GM12878 (cell line): ENCODE data around the gene SVEP1. TPM values are rescaled to one million over a fixed set of nuclear protein-coding genes. Genes with fewer than 3 reads are reported as not detected.

Source experiments
- ATAC-seq: fragments of 200-7000 bp; cut with Tn5 transposase; 3 replicates; pipeline ENCODE4 v1.9.1; 2020; ENCODE audit warnings: mild to moderate bottlenecking, moderate library complexity
- BruUV-seq: library from RNA; stranded (reverse); fragments of 400-500 nt; replicated peaks from 2 replicates; lab custom pipeline; 2021; lab: Mats Ljungman, UMichigan
- CTCF ChIA-PET: fragments of 300-600 bp; sonication (Branson Sonifier 250); formaldehyde crosslinking; extraction: SDS; loops from one replicate; lab custom pipeline; 2021; ENCODE audit warnings: inconsistent platforms; lab: Yijun Ruan, JAX
- POLR2A ChIA-PET: fragments of 350-600 bp; formaldehyde crosslinking; extraction: SDS; loops from one replicate; lab custom pipeline; 2021; ENCODE audit warnings: inconsistent platforms; lab: Charles Lee
- RAD21 ChIA-PET: fragments of 300-600 bp; sonication (Branson Sonifier 250); formaldehyde crosslinking; loops from one replicate; lab custom pipeline; 2023; ENCODE audit warnings: antibody characterized with exemption; ENCODE audit not compliant: unreplicated experiment; lab: Charles Lee
- SMC1A ChIA-PET: fragments of 300-600 bp; sonication (Branson Sonifier 250); formaldehyde crosslinking; loops from one replicate; lab custom pipeline; 2023; ENCODE audit not compliant: unreplicated experiment, uncharacterized antibody; lab: Charles Lee
- DNase-seq: peaks from one replicate; pipeline ENCODE4 v3.0.0-alpha.2; 2011; ENCODE audit warnings: low read depth, low spot score
- FAIRE-seq: peaks from 3 replicates; lab custom pipeline; 2011; peaks lifted over from hg19 to GRCh38; lab: Jason Lieb, UNC
- H2AFZ ChIP-seq: 2 replicates; pipeline ENCODE4 v1.6.0; 2011; ENCODE audit warnings: low read depth, low read length, control low read depth; ENCODE audit not compliant: control insufficient read depth
- H3K27ac ChIP-seq: 2 replicates; pipeline ENCODE4 v1.5.1; 2011; ENCODE audit warnings: control low read depth; ENCODE audit not compliant: control insufficient read depth, insufficient read depth
- H3K27me3 ChIP-seq, 2 experiments: replicated peaks in 1 of 2; 2 replicates each; pipeline versions ENCODE4 v1.6.0 to v1.6.1; 2011; ENCODE audit warnings: low read length in 1 of 2; ENCODE audit not compliant: control insufficient read depth in 2 of 2, insufficient read depth in 2 of 2
- H3K36me3 ChIP-seq, 2 experiments: 2 replicates each; pipeline ENCODE4 v1.5.1; 2011; ENCODE audit warnings: low read length in 1 of 2; ENCODE audit not compliant: control insufficient read depth in 2 of 2, insufficient read depth in 2 of 2
- H3K4me1 ChIP-seq: 2 replicates; pipeline ENCODE4 v1.6.1; 2011; ENCODE audit warnings: mild to moderate bottlenecking, low read length, moderate library complexity, mixed read lengths; ENCODE audit not compliant: control insufficient read depth, insufficient read depth
- H3K4me2 ChIP-seq: 2 replicates; pipeline ENCODE4 v1.6.0; 2011; ENCODE audit warnings: control low read depth; ENCODE audit not compliant: control insufficient read depth, insufficient read depth
- H3K4me3 ChIP-seq: fragments of 200-600 bp; sonication (generic); 2 replicates; pipeline ENCODE4 v1.5.1; 2016
- H3K79me2 ChIP-seq: 2 replicates; pipeline ENCODE4 v1.6.0; 2011; ENCODE audit warnings: low read length; ENCODE audit not compliant: control insufficient read depth, insufficient read depth
- H3K9ac ChIP-seq: 2 replicates; pipeline ENCODE4 v1.8.0; 2011; ENCODE audit warnings: low read length, control low read depth, mixed read lengths; ENCODE audit not compliant: control insufficient read depth, insufficient read depth
- H3K9me3 ChIP-seq: replicated peaks from 3 replicates; pipeline ENCODE4 v1.5.1; 2011; ENCODE audit warnings: mild to moderate bottlenecking, low read length; ENCODE audit not compliant: control insufficient read depth, insufficient read depth
- H4K20me1 ChIP-seq: 2 replicates; pipeline ENCODE4 v1.6.0; 2011; ENCODE audit not compliant: control insufficient read depth, insufficient read depth
- CREM ChIP-seq: IDR thresholded peaks from 2 replicates; pipeline ENCODE4 v1.6.1; 2014; ENCODE audit warnings: antibody characterized with exemption, low read depth
- DPF2 ChIP-seq: fragments of 450-650 bp; IDR thresholded peaks from 2 replicates; pipeline ENCODE4 v1.6.1; 2017; ENCODE audit warnings: mild to moderate bottlenecking
- HDAC2 ChIP-seq: fragments of 200-600 bp; sonication (generic); IDR thresholded peaks from 2 replicates; pipeline ENCODE4 v1.6.1; 2017
- HDGF ChIP-seq: fragments of 450-650 bp; IDR thresholded peaks from 2 replicates; pipeline ENCODE4 v1.6.1; 2016; ENCODE audit warnings: antibody characterized with exemption
- IRF3 ChIP-seq: fragments of 450-650 bp; IDR thresholded peaks from 2 replicates; pipeline ENCODE4 v1.6.1; 2014; ENCODE audit warnings: mild to moderate bottlenecking
- IRF4 ChIP-seq: IDR thresholded peaks from 2 replicates; pipeline ENCODE4 v1.6.1; 2011; ENCODE audit warnings: low read depth, low read length
- NFXL1 ChIP-seq: fragments of 450-650 bp; IDR thresholded peaks from 2 replicates; pipeline ENCODE4 v1.6.1; 2017; ENCODE audit warnings: antibody characterized with exemption, mild to moderate bottlenecking, borderline replicate concordance
- NFYB ChIP-seq: IDR thresholded peaks from 2 replicates; pipeline ENCODE4 v1.6.1; 2011; ENCODE audit warnings: low read depth, mild to moderate bottlenecking, low read length, improper control_type of control experiment, moderate library complexity; ENCODE audit not compliant: insufficient read depth
- PBX3 ChIP-seq: IDR thresholded peaks from 2 replicates; pipeline ENCODE4 v1.6.1; 2011; ENCODE audit warnings: mild to moderate bottlenecking, low read depth, low read length, moderate library complexity; ENCODE audit not compliant: insufficient replicate concordance
- POLR2AphosphoS5 ChIP-seq: IDR thresholded peaks from 2 replicates; pipeline ENCODE4 v1.6.1; 2011; ENCODE audit warnings: mild to moderate bottlenecking, low read length, inconsistent platforms
- RB1 ChIP-seq: fragments of 450-650 bp; formaldehyde crosslinking; IDR thresholded peaks from 2 replicates; pipeline ENCODE4 v1.6.1; 2017; ENCODE audit warnings: mild to moderate bottlenecking, borderline replicate concordance
- SIN3A ChIP-seq: IDR thresholded peaks from 2 replicates; pipeline ENCODE4 v1.6.1; 2012; ENCODE audit warnings: low read depth, low read length, improper control_type of control experiment
- SMAD5 ChIP-seq: IDR thresholded peaks from 2 replicates; pipeline ENCODE4 v1.6.1; 2016; ENCODE audit warnings: antibody characterized with exemption, low read depth
- SPI1 ChIP-seq: IDR thresholded peaks from 2 replicates; pipeline ENCODE4 v1.6.1; 2011; ENCODE audit warnings: low read depth, mild to moderate bottlenecking, low read length, moderate library complexity, borderline replicate concordance; ENCODE audit not compliant: insufficient read depth
- WRNIP1 ChIP-seq: IDR thresholded peaks from 2 replicates; pipeline ENCODE4 v1.6.1; 2011; ENCODE audit warnings: low read depth, low read length, improper control_type of control experiment, borderline replicate concordance
- ZBTB4 ChIP-seq: fragments of 450-650 bp; formaldehyde crosslinking; IDR thresholded peaks from 2 replicates; pipeline ENCODE4 v1.4.0; 2022; ENCODE audit warnings: mild to moderate bottlenecking, moderate library complexity
- ZNF384 ChIP-seq: IDR thresholded peaks from 2 replicates; pipeline ENCODE4 v1.6.1; 2012; ENCODE audit warnings: low read depth, mild to moderate bottlenecking, low read length, improper control_type of control experiment, borderline replicate concordance
- ZZZ3 ChIP-seq: IDR thresholded peaks from 2 replicates; pipeline ENCODE4 v1.6.1; 2011; ENCODE audit warnings: low read depth; ENCODE audit not compliant: control insufficient read depth, insufficient read length
- WGBS: methylation state at CpG from one replicate; pipeline ENCODE4 v1.1.6; 2016; ENCODE audit warnings: low lambda C conversion rate; ENCODE audit not compliant: insufficient replicate concordance, insufficient coverage; ENCODE audit errors: missing lambda C conversion rate; 5-methylcytosine and 5-hydroxymethylcytosine counted together
- in situ Hi-C: fragments of 300-500 bp; cut with MboI; formaldehyde crosslinking; loops from 9 replicates; pipeline ENCODE4 v1.14.3; 2018; ENCODE audit warnings: mixed read lengths
- intact Hi-C: fragments of 100-400 bp; cut with micrococcal nuclease; formaldehyde crosslinking; loops from one replicate; pipeline ENCODE4 v1.14.2; 2022; ENCODE audit not compliant: unreplicated experiment
- polyA plus RNA-seq, 11 experiments: library from polyadenylated mRNA; depleted of rRNA in 4 of 11; unstranded in 6 of 11; stranded (reverse) in 5 of 11; fragments of >200 nt; fragmentation: Nextera tagmentation in 4 of 11; fragmentation: Illumina TruSeq in 1 of 11; extraction: Ambion mirVana in 4 of 11; extraction: Trizol in 1 of 11; gene quantifications; 1 replicate in 1 of 11; 2 replicates in 10 of 11; pipeline versions ENCODE4 v1.2.1 to v1.2.3, GENCODE V29; 2011 to 2016; ENCODE audit warnings: inconsistent platforms in 2 of 11, missing spikeins in 2 of 11, low read depth in 1 of 11
- total RNA-seq, 4 experiments: library from RNA; depleted of rRNA in 3 of 4; stranded (reverse); fragments of >200 nt in 3 of 4; fragmentation: Illumina TruSeq in 1 of 4; extraction: Trizol in 1 of 4; gene quantifications; 2 replicates each; pipeline versions ENCODE4 v1.2.1 to v1.2.3, GENCODE V29; 2013 to 2021

SVEP1 gene
- total and polyA plus RNA-seq, 10 of the 15 experiments (the other 5 are each of a cell fraction or from before 2014, with no cell fraction given) = under 0.01 to 0.05 (median 0.01) TPM; not detected in 5

GRCh38 chr9:110332766-110333165 is 246.8 kb downstream of the SVEP1 start:
- Histone ChIP-seq H3K27ac (no peak overlapping the region), H4K20me1 (no peaks in the 10 kb centered on the region), H2AFZ (no peak overlapping the region), H3K9ac (no peak overlapping the region), H3K4me1 (peaks cover 4% of the 10 kb centered on the region), H3K4me2 (no peak overlapping the region), H3K27me3 (no peaks in the 10 kb centered on the region), H3K4me3 (no peak overlapping the region), H3K9me3 (no peaks in the 10 kb centered on the region), H3K79me2 (no peaks in the 10 kb centered on the region), H3K36me3 (no peaks in the 10 kb centered on the region)
- POLR2A ChIA-PET = no interaction called here
- no TSS peak for BruUV-seq
- FAIRE-seq (no peak), DNase-seq (no peak), ATAC-seq (no peak)
- intact Hi-C loops = no loop called here
- WGBS = 92% methylated on average over 3 of the region's 3 CpGs
- CTCF ChIA-PET = no interaction called here
- TF ChIP-seq IRF3 (no peak), SMAD5 (no peak), IRF4 (no peak), ZZZ3 (no peak), ZNF384 (no peak), SIN3A (no peak), NFYB (no peak), PBX3 (no peak), WRNIP1 (no peak), ZBTB4 (CRISPR knock-in tag) (no peak), HDAC2 (no peak), DPF2 (no peak), NFXL1 (no peak), POLR2AphosphoS5 (no peak), RB1 (no peak), SPI1 (no peak), CREM (no peak), HDGF (no peak)
- in situ Hi-C loops = no loop called here
- SMC1A ChIA-PET = no interaction called here
- RAD21 ChIA-PET = no interaction called here
